Activated gamma-delta T cell treated with Interleukin-2 at 50 U/mL for 16 hours (primary cell): ENCODE data around the gene PCCA.
"Not testable (repeated sequence)": the region's sequence is repeated elsewhere in the genome, so short reads cannot be mapped to it uniquely, and the experiment has no call there.

ENCODE experiments used
- DNase-seq: peaks from one replicate; pipeline ENCODE4 v3.0.0-alpha.2; 2020

Gene PCCA

GRCh38 chr13:100314132-100314910 is 225.4 kb downstream of the PCCA start:
- no peak for DNase-seq

GRCh38 chr13:100315522-100315921 is 226.6 kb downstream of the PCCA start:
- DNase-seq, result no peak

GRCh38 chr13:100318473-100318872 is 229.6 kb downstream of the PCCA start:
- not testable (repeated sequence) for DNase-seq

DNA sequence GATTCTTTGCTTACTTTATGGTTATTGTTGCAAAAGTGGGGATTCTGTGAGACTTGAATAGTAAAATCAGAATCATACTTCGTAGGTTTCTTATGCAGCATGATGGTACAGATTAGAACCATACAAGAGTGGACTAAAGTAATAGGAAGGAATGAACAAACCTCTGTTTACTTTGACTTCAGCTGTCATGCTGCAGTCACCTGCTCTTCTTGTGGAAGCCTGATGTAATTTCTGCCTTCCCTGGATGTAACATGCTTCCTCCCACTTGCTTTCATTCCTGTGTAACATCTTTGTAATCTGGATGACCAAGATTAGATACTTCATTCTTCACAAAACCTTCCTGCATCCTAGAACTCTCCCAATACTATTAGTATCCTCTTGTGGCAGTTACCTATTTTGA is 235.0 kb downstream of the PCCA start:
- DNase-seq, result no peak

DNA sequence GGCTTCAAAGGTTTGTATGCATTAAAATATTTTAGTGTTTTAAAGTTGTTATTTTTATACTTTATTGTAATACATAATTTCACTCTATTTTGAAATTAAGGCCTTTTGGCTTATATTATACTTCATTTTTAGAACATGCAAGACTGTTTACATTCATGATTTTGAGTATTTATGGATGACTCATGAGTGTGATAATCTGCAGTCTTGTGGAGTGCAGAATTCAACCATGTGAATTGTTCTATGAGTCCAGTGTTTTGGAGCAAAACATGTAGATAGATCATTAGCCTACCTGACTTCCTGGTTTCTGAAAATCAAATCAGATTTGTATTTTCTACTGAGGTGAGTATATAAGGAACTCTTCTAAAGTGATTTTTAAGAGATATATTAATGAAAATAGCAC is 241.8 kb downstream of the PCCA start:
- no peak for DNase-seq

DNA sequence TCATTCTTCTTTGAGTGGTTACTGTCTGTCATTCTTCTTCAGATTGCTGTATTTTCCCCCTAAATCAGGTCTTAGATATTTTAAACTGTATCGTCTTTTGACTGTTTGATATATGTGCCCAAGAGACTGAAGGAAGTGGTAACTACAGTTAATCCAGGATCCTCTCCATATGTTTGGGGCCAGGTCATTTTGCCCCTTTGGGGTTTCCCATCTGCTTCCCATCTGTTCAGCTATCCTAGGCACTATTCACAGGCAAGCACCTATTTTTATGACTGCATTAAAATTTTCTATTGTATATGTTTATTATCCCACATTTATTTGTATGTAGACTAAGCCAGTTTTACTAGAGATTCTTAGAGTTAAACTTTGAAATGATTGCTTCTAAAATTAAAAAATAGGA is 244.2 kb downstream of the PCCA start:
- DNase-seq, result no peak

DNA sequence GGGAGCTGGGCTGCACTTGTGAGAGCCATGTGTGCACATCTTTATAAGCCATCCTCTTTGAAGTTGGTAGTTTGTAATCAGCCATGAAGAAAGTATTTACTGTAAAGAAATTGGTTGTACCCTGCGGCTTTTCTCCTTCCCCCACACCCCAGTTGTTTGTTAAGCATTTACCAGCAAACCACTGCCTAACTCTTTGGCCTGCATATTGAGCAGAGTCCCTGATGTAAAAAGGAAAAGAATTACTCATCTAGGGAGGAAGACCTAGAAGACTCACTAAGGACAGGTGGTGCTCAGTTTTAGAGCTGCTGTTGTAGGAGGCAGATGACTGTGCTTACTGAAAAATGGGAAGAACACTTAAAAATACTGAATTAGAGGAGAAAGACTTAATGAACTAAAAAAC is 245.3 kb downstream of the PCCA start:
- DNase-seq, result no peak

DNA sequence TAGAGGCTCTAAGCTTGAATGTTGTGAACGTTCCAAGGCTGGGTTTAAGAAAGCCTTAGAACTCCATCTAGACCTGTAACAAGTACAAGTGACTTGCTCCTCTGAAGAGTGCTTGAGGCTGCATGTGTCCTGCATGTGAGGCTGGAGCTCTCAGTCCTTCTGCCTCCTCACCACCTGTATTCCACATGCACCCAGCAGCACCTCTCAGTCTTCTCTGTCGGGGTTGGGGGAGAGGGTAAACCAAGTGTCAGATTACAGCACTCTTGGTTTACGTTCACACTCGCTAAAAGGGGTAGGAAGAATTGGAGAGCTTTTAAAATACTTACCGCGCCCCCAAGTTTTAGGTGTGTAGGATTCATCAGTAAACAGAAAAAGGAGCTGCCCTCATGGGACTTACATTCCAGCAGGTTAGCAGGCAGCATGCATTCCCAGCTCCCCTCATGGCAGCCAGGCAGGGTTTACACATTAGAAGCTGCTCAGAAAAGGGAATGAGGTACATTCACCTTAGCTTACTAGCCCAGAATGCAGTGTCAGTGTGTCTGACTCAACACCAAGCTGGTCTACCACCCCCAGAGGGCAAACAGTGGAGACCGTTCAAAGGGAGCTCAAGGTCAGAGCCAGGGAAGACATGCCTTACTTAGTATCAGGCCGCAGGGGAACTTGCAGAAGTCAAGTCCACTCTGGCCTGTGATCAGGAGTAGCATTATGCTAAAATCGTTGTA is 248.1 kb downstream of the PCCA start:
- DNase-seq, result no peak

- DNase-seq, result no peak
Measured at GRCh38 chr13:100338275-100338674, 249.4 kb downstream of the PCCA start.

GRCh38 chr13:100339411-100339940 is 250.6 kb downstream of the PCCA start:
- DNase-seq, result no peak

- no peak for DNase-seq
Measured at GRCh38 chr13:100340865-100341264, 252.0 kb downstream of the PCCA start.

- no peak for DNase-seq
Measured at GRCh38 chr13:100341327-100341726, 252.4 kb downstream of the PCCA start.

- no peak for DNase-seq
Measured at GRCh38 chr13:100344544-100344943, 255.7 kb downstream of the PCCA start.

DNA sequence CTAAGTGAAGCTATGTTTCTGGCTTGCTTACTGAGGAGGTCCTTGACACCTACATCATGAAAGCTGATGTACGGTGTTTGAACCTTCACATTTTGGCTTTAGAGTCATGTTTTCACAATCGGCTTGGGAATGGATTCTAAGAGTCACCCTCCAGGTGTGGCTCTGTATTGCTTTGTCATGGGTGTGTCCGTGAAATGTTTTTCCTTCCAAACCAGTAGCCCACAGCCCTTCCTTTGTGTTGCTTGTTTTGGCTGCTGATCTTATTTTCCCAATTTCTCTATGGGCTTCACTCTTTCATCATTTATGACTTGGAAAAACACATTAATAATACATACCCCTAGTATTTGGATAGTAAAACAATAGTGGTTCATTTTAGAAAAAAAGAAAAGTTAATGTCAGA is 259.1 kb downstream of the PCCA start:
- DNase-seq, result no peak

DNA sequence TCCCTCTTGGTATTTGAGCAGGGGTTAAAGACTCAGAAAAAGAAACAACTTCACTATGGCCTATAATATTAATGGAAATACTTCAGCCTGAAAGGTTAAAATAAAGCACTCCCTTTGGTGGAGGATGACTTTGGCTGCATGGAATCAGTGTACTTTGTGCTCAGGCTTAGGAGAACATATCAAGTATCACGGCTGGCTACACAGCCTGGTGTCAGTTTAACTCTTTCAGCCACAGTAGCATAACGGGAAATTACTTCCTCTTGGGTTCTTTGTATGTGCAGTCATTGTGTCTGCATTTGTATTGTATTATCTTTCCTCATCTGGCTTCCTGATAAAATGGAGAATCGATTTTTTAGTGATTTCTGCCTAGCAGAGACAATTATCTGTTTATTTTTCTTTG is 260.7 kb downstream of the PCCA start:
- DNase-seq, result no peak

- no peak for DNase-seq
Measured at GRCh38 chr13:100350601-100351000, 261.7 kb downstream of the PCCA start.

DNA sequence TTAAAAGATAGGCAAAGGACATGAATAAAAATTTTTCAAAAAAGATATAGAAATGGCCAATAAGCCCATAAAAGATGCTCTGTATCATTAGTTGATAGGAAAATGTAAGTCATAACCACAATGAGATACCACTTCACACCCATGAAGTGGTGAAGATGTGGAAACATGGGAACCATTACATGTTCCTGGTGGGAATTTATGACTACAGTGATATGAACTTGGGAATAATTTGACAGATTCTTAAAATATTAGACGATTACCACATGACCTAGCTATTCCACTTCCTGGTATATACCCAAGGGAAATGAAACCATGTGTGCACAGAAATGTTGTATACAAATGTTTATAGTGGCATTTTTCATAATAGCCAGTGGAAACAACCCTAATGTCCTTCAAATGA is 267.5 kb downstream of the PCCA start:
- DNase-seq, result no peak

DNA sequence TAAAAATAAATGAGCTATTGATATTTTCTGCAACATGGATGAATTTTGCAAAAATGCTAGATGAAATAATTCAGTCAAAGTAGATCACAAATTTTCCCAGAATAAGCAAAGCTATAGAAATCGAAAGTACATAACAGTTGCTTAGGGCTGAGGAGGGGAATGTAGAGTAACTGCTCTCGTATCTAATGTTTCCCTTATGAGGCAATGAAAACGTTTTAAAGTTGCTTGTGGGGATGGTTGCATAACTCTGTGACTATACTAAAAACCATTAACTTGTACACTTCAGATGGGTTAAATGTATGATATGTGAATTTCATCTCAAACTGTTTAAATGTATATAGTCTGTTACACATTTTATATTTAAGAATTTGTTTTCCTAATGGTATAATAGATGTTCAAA is 268.0 kb downstream of the PCCA start:
- DNase-seq, result no peak

DNA sequence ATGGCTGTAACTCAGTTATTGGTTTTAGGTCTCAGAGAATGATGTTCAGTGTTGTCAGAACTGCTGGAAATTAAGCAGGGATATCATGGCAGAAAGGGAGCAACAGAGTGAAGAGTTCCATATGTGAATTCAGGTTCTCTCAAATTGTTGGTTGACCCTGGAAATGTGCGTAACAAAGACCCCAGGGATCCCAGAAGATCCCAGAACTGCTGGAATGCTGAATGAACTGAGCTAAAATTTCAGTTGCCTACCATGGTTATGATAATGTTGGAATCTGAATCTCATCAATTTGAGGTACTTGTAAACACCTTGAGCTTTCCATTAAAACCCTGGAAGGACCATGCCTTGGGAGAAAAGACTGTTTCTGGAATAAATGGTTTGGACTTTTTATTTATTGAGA is 268.9 kb downstream of the PCCA start:
- DNase-seq, result no peak

DNA sequence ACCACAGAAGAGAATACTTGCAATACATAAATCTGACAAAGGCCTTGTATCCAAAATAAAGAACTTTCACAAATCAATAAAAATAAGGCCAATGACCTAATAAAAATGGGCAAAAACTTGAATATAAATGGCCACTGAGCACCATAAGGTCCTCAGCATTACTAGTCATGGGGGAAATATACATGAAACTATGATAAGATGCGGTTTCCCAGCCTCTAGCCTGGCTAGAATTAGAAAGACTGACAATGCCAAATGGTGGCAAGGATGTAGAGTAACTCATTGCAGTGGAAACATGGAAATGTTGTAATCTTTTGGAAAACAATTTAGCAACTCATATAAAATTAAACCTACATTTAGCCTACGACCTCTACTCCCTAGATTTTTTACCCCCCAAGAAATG is 272.6 kb downstream of the PCCA start:
- no peak for DNase-seq

GRCh38 chr13:100362371-100362770 is 273.5 kb downstream of the PCCA start:
- no peak for DNase-seq

- DNase-seq, result no peak
Measured at GRCh38 chr13:100362781-100363180, 273.9 kb downstream of the PCCA start.

DNA sequence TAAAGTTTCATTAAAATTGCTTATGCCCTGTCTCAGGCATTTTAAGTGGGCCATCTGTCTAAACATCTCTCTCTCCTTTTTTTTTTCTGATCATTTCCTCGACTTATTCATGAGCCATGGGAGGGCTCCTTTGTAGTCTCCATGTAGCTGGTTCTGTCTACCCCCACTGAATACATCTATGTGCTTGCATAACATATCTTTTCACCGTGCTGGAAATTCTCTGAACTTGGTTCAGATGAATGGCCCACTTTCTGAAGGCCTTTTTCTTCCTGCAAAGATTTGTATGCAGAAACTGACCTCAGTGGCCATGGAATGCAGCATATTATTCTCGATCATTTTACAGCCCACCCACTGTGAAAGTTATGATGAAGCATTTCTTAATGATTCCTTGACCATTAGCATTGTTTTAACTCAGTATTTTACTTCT is 274.4 kb downstream of the PCCA start:
- DNase-seq, result no peak

- DNase-seq, result no peak
Measured at GRCh38 chr13:100363874-100364273, 275.0 kb downstream of the PCCA start.
